ENCODE data around the gene SULT2B1.

DNA sequence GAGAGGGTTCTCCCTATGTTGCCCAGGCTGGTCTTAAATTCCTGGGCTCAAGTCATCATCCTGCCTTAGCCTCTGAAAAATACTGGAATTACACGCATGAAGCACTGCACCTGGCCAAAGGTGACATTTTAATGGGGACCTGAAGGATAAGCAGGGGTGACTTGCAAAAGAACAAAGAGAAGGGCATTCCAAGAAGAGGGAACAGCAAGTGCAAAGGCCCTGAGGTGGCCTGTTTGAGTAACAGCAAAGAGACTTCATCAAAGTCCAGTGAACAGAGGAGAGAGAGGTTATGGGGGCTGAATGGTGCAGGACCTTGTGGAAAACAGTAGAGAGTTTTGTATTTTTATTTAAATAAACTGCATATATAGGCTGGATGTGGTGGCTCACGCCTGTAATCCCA is 89.9 kb downstream of the SULT2B1 start:
- TF ChIP-seq, protein P1, sequence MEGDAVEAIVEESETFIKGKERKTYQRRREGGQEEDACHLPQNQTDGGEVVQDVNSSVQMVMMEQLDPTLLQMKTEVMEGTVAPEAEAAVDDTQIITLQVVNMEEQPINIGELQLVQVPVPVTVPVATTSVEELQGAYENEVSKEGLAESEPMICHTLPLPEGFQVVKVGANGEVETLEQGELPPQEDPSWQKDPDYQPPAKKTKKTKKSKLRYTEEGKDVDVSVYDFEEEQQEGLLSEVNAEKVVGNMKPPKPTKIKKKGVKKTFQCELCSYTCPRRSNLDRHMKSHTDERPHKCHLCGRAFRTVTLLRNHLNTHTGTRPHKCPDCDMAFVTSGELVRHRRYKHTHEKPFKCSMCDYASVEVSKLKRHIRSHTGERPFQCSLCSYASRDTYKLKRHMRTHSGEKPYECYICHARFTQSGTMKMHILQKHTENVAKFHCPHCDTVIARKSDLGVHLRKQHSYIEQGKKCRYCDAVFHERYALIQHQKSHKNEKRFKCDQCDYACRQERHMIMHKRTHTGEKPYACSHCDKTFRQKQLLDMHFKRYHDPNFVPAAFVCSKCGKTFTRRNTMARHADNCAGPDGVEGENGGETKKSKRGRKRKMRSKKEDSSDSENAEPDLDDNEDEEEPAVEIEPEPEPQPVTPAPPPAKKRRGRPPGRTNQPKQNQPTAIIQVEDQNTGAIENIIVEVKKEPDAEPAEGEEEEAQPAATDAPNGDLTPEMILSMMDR (IDR thresholded peaks at IDR 0.05): no peak
- TF ChIP-seq EZH2 (IDR thresholded peaks at IDR 0.05) (no peak), EZH2phosphoT487 (IDR thresholded peaks at IDR 0.05) (no peak)
